HepG2 (cell line): ENCODE results near the gene DKKL1. TPM values are rescaled to one million over a fixed set of nuclear protein-coding genes. Genes with fewer than 3 reads are reported as not detected.

Source experiments
- ARID3A ChIP-seq: IDR thresholded peaks from 2 replicates; pipeline ENCODE4 v1.6.1; 2012; ENCODE audit warnings: low read depth, low read length, improper control_type of control experiment
- BCL6 ChIP-seq: IDR thresholded peaks from 2 replicates; pipeline ENCODE4 v1.6.1; 2016; ENCODE audit warnings: missing genetic modification reagents, missing compliant biosample characterization
- MNT ChIP-seq: fragments of 450-650 bp; IDR thresholded peaks from 2 replicates; pipeline ENCODE4 v1.6.1; 2016
- SNAPC4 ChIP-seq: sonication (generic); formaldehyde crosslinking; IDR thresholded peaks from 2 replicates; pipeline ENCODE4 v1.4.0; 2020; ENCODE audit warnings: mild to moderate bottlenecking, missing genetic modification reagents
- THRA ChIP-seq: sonication (generic); formaldehyde crosslinking; IDR thresholded peaks from 2 replicates; pipeline ENCODE4 v1.4.0; 2020; ENCODE audit warnings: missing genetic modification reagents, borderline replicate concordance
- ZBTB33 ChIP-seq: sonication (generic); formaldehyde crosslinking; IDR thresholded peaks from 2 replicates; pipeline ENCODE4 v1.4.0; 2020; ENCODE audit warnings: missing genetic modification reagents
- ZBTB39 ChIP-seq: sonication (generic); formaldehyde crosslinking; IDR thresholded peaks from 2 replicates; pipeline ENCODE4 v1.5.0; 2020; ENCODE audit warnings: missing genetic modification reagents
- ZNF251 ChIP-seq: sonication (generic); formaldehyde crosslinking; IDR thresholded peaks from 2 replicates; pipeline ENCODE4 v1.9.0; 2021; ENCODE audit warnings: mild to moderate bottlenecking, missing genetic modification reagents
- ZNF468 ChIP-seq: sonication (generic); formaldehyde crosslinking; IDR thresholded peaks from 2 replicates; pipeline ENCODE4 v1.8.0; 2022; ENCODE audit warnings: mild to moderate bottlenecking, moderate library complexity, missing genetic modification reagents
- ZNF530 ChIP-seq: sonication (generic); formaldehyde crosslinking; IDR thresholded peaks from 2 replicates; pipeline ENCODE4 v1.5.0; 2020; ENCODE audit warnings: low read depth, mild to moderate bottlenecking, missing genetic modification reagents
- polyA plus RNA-seq, 8 experiments: library from polyadenylated mRNA; depleted of rRNA in 3 of 8; stranded (reverse) in 7 of 8; unstranded in 1 of 8; fragments of >200 nt; fragmentation: Illumina TruSeq in 4 of 8; extraction: Trizol in 4 of 8; gene quantifications; 2 replicates each; pipeline versions ENCODE4 v1.2.1 to v1.2.3, GENCODE V29; 2011 to 2016; ENCODE audit warnings: low read depth in 4 of 8, missing spikeins in 1 of 8, mixed read lengths in 1 of 8; ENCODE audit not compliant: insufficient read depth in 1 of 8
- total RNA-seq, 5 experiments: library from RNA; depleted of rRNA; stranded (reverse); fragments of >200 nt; fragmentation: Illumina TruSeq; extraction: Trizol; gene quantifications; 2 replicates each; pipeline ENCODE4 v1.2.3, GENCODE V29; 2016; ENCODE audit warnings: low read depth in 1 of 5

DKKL1 gene
- total and polyA plus RNA-seq, 2 of the 13 experiments (the other 11 are each of a cell fraction or from before 2014, with no cell fraction given): 0.30 to 0.31 TPM

- no peak; the same call in 1 of the 2 replicates for TF ChIP-seq ZBTB33 (CRISPR knock-in tag)
- no peak for TF ChIP-seq ZNF251 (CRISPR knock-in tag)
- TF ChIP-seq BCL6 (CRISPR knock-in tag): no peak
- no peak for TF ChIP-seq ARID3A
- no peak for TF ChIP-seq ZNF530
- TF ChIP-seq ZBTB39 (CRISPR knock-in tag): no peak
- peak; percentile 60; the same call in 1 of the 2 replicates for TF ChIP-seq MNT
- no peak for TF ChIP-seq THRA (CRISPR knock-in tag)
- TF ChIP-seq ZNF468 (CRISPR knock-in tag): no peak
- TF ChIP-seq SNAPC4: no peak
Observed at GRCh38 chr19:49363268-49364082, at the start of gene DKKL1 (continued).
